OCI-LY1 (cell line): ENCODE data around the gene LRFN4.

ENCODE experiments used
- H2AFZ ChIP-seq: fragments of 200-600 bp; sonication (generic), shearing (Covaris generic); 2 replicates; pipeline ENCODE4 v1.6.0; 2014; ENCODE audit warnings: antibody characterized with exemption, mild to moderate bottlenecking, low read length
- H3F3A ChIP-seq: fragments of 200-600 bp; sonication (generic), shearing (Covaris generic); 2 replicates; pipeline ENCODE4 v1.6.0; 2014; ENCODE audit warnings: mild to moderate bottlenecking, antibody characterized with exemption, low read length, moderate library complexity; ENCODE audit not compliant: insufficient read depth
- H3K27ac ChIP-seq: fragments of 200-600 bp; sonication (generic); 2 replicates; pipeline ENCODE4 v1.5.1; 2014; ENCODE audit warnings: low read length, mixed run types, mild to moderate bottlenecking, low read depth; ENCODE audit not compliant: poor library complexity, severe bottlenecking
- H3K27me3 ChIP-seq: fragments of 200-600 bp; sonication (generic); 2 replicates; pipeline ENCODE4 v1.6.0; 2014; ENCODE audit warnings: antibody characterized with exemption, mild to moderate bottlenecking, low read length, moderate library complexity; ENCODE audit not compliant: insufficient read depth
- H3K36me3 ChIP-seq: fragments of 200-600 bp; sonication (generic); 2 replicates; pipeline ENCODE4 v1.6.1; 2014; ENCODE audit warnings: mild to moderate bottlenecking, antibody characterized with exemption, low read length, moderate library complexity, mixed read lengths; ENCODE audit not compliant: insufficient read depth
- H3K4me1 ChIP-seq: fragments of 200-600 bp; sonication (generic); 2 replicates; pipeline ENCODE4 v1.5.1; 2014; ENCODE audit warnings: mild to moderate bottlenecking, low read length, moderate library complexity; ENCODE audit not compliant: insufficient read depth, severe bottlenecking
- H3K4me2 ChIP-seq: fragments of 200-600 bp; sonication (generic), shearing (Covaris generic); 2 replicates; pipeline ENCODE4 v1.6.1; 2014; ENCODE audit warnings: low read length
- H3K4me3 ChIP-seq: fragments of 200-600 bp; sonication (generic); 2 replicates; pipeline ENCODE4 v1.5.1; 2014; ENCODE audit warnings: low read length, low read depth, mild to moderate bottlenecking, mixed read lengths; ENCODE audit not compliant: poor library complexity, severe bottlenecking
- H3K79me2 ChIP-seq: fragments of 200-600 bp; shearing (Covaris generic); 2 replicates; pipeline ENCODE4 v1.6.1; 2016; ENCODE audit warnings: mixed run types, low read length, mixed read lengths; ENCODE audit not compliant: insufficient read depth
- H3K9ac ChIP-seq: fragments of 200-600 bp; sonication (generic), shearing (Covaris generic); 2 replicates; pipeline ENCODE4 v1.6.1; 2014; ENCODE audit warnings: mild to moderate bottlenecking, low read length, mixed read lengths
- H3K9me2 ChIP-seq: fragments of 200-600 bp; sonication (generic), shearing (Covaris generic); 2 replicates; pipeline ENCODE4 v1.6.1; 2014; ENCODE audit warnings: low read depth, mild to moderate bottlenecking, low read length, mixed read lengths
- H3K9me3 ChIP-seq: fragments of 200-600 bp; shearing (Covaris generic); 2 replicates; pipeline ENCODE4 v1.6.1; 2014; ENCODE audit warnings: low read length, mixed read lengths
- H4K20me1 ChIP-seq: fragments of 200-600 bp; sonication (generic), shearing (Covaris generic); 2 replicates; pipeline ENCODE4 v1.6.0; 2016; ENCODE audit warnings: mild to moderate bottlenecking, low read length; ENCODE audit not compliant: insufficient read depth
- EZH2 ChIP-seq: fragments of 200-600 bp; sonication (generic), shearing (Covaris generic); IDR thresholded peaks from 2 replicates; pipeline ENCODE4 v1.8.0; 2017; ENCODE audit warnings: borderline replicate concordance, mixed run types, mild to moderate bottlenecking, antibody characterized with exemption, low read length, moderate library complexity, mixed read lengths
- TF ChIP-seq, protein P1 (sequence below): fragments of 200-600 bp; sonication (generic), shearing (Covaris generic); IDR thresholded peaks from 2 replicates; pipeline ENCODE4 v1.5.1; 2017; ENCODE audit warnings: mild to moderate bottlenecking, antibody characterized with exemption, low read length, moderate library complexity, mixed read lengths

LRFN4 gene

DNA sequence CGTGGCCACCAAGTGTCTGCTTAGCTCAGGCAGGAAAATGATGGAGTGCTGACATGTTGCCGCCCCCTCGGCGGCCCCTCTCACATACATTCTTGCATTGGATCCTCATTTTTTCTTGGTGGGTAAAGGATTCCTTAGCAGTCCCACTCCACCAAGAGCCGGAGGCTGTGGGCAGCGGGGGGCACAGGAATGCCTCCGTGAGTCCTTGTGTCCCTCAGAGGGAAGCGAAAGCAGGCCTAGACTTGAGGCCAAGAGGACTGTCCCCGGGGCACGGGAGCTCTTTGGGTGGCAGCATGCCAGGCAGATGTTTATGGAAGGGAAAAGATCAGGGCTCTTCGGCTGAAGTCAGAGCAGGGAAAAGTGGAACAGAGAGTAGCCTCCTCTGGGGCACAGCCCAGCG, 21.6 kb downstream of the LRFN4 start:
- no peaks in the 10 kb centered on the region for H3F3A ChIP-seq
- no peaks in the 10 kb centered on the region for H3K4me1 ChIP-seq
- no peaks in the 10 kb centered on the region for H3K79me2 ChIP-seq
- no peaks in the 10 kb centered on the region for H4K20me1 ChIP-seq
- H3K27me3 ChIP-seq = peaks cover 5% of the 10 kb centered on the region; the same call in 1 of the 2 replicates
- H3K9ac ChIP-seq = no peak overlapping the region
- no peak overlapping the region for H3K4me3 ChIP-seq
- H2AFZ ChIP-seq = no peak overlapping the region
- no peaks in the 10 kb centered on the region for H3K36me3 ChIP-seq
- no peak overlapping the region for H3K4me2 ChIP-seq
- H3K9me3 ChIP-seq = no peaks in the 10 kb centered on the region
- H3K27ac ChIP-seq = no peak overlapping the region
- no peaks in the 10 kb centered on the region for H3K9me2 ChIP-seq
- TF ChIP-seq, protein P1, sequence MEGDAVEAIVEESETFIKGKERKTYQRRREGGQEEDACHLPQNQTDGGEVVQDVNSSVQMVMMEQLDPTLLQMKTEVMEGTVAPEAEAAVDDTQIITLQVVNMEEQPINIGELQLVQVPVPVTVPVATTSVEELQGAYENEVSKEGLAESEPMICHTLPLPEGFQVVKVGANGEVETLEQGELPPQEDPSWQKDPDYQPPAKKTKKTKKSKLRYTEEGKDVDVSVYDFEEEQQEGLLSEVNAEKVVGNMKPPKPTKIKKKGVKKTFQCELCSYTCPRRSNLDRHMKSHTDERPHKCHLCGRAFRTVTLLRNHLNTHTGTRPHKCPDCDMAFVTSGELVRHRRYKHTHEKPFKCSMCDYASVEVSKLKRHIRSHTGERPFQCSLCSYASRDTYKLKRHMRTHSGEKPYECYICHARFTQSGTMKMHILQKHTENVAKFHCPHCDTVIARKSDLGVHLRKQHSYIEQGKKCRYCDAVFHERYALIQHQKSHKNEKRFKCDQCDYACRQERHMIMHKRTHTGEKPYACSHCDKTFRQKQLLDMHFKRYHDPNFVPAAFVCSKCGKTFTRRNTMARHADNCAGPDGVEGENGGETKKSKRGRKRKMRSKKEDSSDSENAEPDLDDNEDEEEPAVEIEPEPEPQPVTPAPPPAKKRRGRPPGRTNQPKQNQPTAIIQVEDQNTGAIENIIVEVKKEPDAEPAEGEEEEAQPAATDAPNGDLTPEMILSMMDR = no peak
- no peak for TF ChIP-seq EZH2

GRCh38 chr11:66879000-66879399, 22.1 kb downstream of the LRFN4 start:
- no peaks in the 10 kb centered on the region for H3K36me3 ChIP-seq
- H3K27ac ChIP-seq = no peak overlapping the region
- no peak overlapping the region for H3K4me3 ChIP-seq
- H3K79me2 ChIP-seq = no peaks in the 10 kb centered on the region
- H3K4me1 ChIP-seq = no peaks in the 10 kb centered on the region
- no peaks in the 10 kb centered on the region for H3K9me2 ChIP-seq
- H3K9me3 ChIP-seq = no peaks in the 10 kb centered on the region
- H3K4me2 ChIP-seq = no peak overlapping the region
- H3K27me3 ChIP-seq = peaks cover 5% of the 10 kb centered on the region; the same call in 1 of the 2 replicates
- H4K20me1 ChIP-seq = no peaks in the 10 kb centered on the region
- H2AFZ ChIP-seq = no peak overlapping the region
- H3K9ac ChIP-seq = no peak overlapping the region
- no peaks in the 10 kb centered on the region for H3F3A ChIP-seq
- TF ChIP-seq, protein P1 = no peak
- TF ChIP-seq EZH2 = no peak

DNA sequence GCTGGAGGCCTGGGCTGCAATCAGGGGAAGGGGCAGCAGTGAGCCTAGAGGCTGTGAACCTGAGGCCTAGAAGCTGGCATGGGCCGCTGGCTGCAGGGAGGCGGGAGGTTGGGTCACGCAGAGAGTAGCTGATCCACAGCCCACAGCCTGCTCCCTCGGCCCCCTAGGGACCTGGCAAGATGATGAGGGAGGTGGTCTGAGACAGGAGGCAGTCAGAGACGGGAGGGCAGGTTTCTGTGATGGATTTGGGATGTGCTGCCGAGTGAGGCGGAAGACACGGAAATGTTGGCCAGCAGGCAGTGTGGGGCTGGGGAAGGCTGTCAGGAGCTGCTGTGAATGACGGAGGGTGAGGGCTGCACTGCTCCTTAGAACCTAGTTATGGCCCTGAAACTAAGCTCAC, 22.7 kb downstream of the LRFN4 start:
- H3K27ac ChIP-seq = no peak overlapping the region
- no peak overlapping the region for H3K9ac ChIP-seq
- no peaks in the 10 kb centered on the region for H4K20me1 ChIP-seq
- H3K36me3 ChIP-seq = no peaks in the 10 kb centered on the region
- H3K4me2 ChIP-seq = no peak overlapping the region
- no peaks in the 10 kb centered on the region for H3K4me1 ChIP-seq
- H3K27me3 ChIP-seq = no peaks in the 10 kb centered on the region; the same call in 1 of the 2 replicates
- no peak for TF ChIP-seq EZH2
- TF ChIP-seq, protein P1 = no peak
- no peak overlapping the region for H2AFZ ChIP-seq
- no peaks in the 10 kb centered on the region for H3K9me2 ChIP-seq
- H3K4me3 ChIP-seq = no peak overlapping the region
- no peaks in the 10 kb centered on the region for H3K79me2 ChIP-seq
- no peaks in the 10 kb centered on the region for H3F3A ChIP-seq
- H3K9me3 ChIP-seq = no peaks in the 10 kb centered on the region
